GM08714 (cell line): ENCODE data around the gene NADK2.

ENCODE experiments used
- H3K4me3 ChIP-seq: fragments of 200-500 bp; sonication (Bioruptor generic); 2 replicates; pipeline ENCODE4 v1.5.1; 2014; ENCODE audit warnings: mild to moderate bottlenecking, low read length, inconsistent platforms
- ZNF274 ChIP-seq: IDR thresholded peaks from 2 replicates; pipeline ENCODE4 v1.6.1; 2012; ENCODE audit warnings: mild to moderate bottlenecking, low read depth, low read length

NADK2 gene

GRCh38 chr5:36238502-36239295, 3.0 kb downstream of the NADK2 start:
- no peak overlapping the region for H3K4me3 ChIP-seq
- no peak for TF ChIP-seq ZNF274

DNA sequence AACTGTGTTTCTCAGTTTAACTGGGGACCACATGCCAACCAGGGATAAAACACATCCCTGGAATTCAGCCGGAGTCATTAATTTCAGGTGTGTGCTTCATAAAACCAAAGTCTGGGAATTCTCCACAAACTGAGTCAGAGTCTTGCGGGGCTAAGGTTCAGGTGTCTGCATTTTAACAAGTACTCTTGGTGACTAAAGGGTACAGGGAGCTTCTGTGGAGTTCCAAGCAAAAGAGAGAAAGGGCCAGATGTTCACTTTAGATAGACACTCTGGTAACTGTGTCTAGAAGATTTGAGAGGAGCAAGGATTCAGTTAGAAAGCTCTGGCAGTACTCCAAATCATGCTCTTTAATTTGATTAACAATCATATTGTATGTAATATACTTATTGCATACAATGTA, 4.0 kb downstream of the NADK2 start:
- H3K4me3 ChIP-seq = no peak overlapping the region
- no peak for TF ChIP-seq ZNF274

- no peak overlapping the region for H3K4me3 ChIP-seq
- no peak for TF ChIP-seq ZNF274
Measured at GRCh38 chr5:36236801-36237200, 4.9 kb downstream of the NADK2 start.

GRCh38 chr5:36232533-36232932, 9.2 kb downstream of the NADK2 start:
- TF ChIP-seq ZNF274 = no peak
- no peak overlapping the region for H3K4me3 ChIP-seq

DNA sequence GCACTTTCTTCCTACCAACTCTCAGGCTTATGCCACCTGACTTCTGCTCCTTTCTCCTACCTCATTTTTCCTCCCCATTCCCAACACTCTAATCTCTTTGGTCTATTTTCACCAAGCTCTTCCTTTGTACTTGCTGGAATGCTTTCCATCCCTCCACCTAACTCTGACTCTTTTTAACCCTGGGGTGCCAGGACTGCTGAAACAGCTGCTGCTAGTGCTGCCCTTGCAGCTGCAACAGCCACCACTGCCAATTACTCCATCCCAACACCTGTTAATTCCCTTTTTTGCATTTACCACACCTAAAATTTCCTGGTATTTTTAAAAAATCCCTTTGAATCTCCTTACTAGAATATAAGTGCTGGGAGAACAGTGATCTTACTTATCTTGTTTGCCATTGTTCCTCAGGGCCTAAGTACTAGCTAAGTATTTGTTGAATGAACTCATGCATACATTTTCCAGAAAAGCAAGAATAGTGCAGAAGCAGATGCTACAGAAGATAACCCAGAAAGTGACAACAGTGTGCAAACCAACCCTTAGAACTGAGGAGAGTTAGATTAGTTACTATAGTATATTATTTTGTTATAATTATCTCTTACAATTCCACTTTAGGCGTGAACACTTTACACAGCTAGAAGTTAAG, 11.5 kb downstream of the NADK2 start:
- no peak for TF ChIP-seq ZNF274
- H3K4me3 ChIP-seq = no peak overlapping the region

DNA sequence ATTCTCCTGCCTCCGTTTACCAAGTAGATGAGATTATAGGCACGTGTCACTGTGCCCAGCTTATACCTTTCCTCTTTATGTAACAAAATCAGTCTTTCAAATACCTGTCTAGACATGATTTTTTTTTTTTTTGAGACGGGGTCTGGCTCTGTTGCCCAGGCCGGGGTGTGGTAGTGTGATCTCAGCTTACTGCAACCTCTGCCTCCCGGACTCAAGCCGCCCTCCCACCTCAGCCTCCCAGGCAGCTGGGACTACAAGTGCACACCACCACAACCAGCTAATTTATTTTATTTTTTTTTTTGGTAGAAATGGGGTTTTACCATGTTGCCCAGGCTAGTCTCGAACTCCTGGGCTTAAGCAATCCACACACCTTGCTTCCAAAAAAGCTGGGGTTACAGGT, 13.2 kb downstream of the NADK2 start:
- no peak for TF ChIP-seq ZNF274
- no peak overlapping the region for H3K4me3 ChIP-seq

- no peak overlapping the region for H3K4me3 ChIP-seq
- TF ChIP-seq ZNF274 = no peak
Measured at GRCh38 chr5:36227046-36227445, 14.7 kb downstream of the NADK2 start.

GRCh38 chr5:36222620-36223019, 19.1 kb downstream of the NADK2 start:
- no peak overlapping the region for H3K4me3 ChIP-seq
- no peak for TF ChIP-seq ZNF274

- no peak overlapping the region for H3K4me3 ChIP-seq
- TF ChIP-seq ZNF274 = no peak
Measured at GRCh38 chr5:36217988-36218387, 23.7 kb downstream of the NADK2 start.

- H3K4me3 ChIP-seq = no peak overlapping the region
- no peak for TF ChIP-seq ZNF274
Measured at GRCh38 chr5:36217567-36217966, 24.2 kb downstream of the NADK2 start.

DNA sequence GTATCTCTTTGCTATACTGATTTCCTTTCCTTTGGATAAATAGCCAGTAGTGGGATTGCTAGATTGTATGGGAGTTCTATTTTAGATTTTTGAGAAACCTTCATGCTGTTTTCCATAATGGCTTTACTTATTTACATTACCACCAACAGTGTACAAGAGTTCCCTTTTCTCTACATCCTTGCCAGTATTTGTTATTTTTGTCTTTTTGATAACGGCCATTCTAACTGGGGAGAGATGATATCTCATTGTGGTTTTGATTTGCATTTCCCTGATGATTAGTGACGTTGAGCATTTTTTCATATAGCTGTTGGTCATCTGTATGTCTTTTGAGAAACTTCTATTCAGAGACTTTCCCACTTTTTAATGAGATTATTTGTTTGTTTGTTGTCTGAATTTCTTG, 25.8 kb downstream of the NADK2 start:
- no peak overlapping the region for H3K4me3 ChIP-seq

DNA sequence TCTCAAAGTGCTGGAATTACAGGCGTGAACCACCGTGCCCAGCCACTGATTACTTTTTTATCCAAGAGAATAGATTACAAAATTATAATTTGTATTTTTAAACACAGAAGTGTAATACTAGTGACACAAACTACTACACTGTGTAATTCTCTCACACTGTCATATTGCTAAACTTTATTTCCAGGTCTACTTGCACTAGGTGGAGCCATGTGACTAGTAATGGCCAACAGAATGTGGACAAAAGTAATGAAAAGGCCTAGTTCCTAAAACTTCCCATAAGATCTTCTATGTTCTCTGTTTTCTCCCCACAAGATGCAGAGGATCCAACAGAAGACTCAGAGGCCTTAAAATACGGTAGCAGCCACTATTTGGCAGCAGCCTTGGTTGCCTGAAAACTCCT, 27.3 kb downstream of the NADK2 start:
- H3K4me3 ChIP-seq = no peak overlapping the region
- no peak for TF ChIP-seq ZNF274

More for the DNA sequence above, 25.8 kb downstream of the NADK2 start:
- no peak for TF ChIP-seq ZNF274

- no peak for TF ChIP-seq ZNF274
Measured at GRCh38 chr5:36209664-36210063, 32.1 kb downstream of the NADK2 start.

GRCh38 chr5:36208786-36209185, 32.9 kb downstream of the NADK2 start:
- TF ChIP-seq ZNF274 = no peak
- no peak overlapping the region for H3K4me3 ChIP-seq

More at GRCh38 chr5:36209664-36210063, 32.1 kb downstream of the NADK2 start:
- no peak overlapping the region for H3K4me3 ChIP-seq

DNA sequence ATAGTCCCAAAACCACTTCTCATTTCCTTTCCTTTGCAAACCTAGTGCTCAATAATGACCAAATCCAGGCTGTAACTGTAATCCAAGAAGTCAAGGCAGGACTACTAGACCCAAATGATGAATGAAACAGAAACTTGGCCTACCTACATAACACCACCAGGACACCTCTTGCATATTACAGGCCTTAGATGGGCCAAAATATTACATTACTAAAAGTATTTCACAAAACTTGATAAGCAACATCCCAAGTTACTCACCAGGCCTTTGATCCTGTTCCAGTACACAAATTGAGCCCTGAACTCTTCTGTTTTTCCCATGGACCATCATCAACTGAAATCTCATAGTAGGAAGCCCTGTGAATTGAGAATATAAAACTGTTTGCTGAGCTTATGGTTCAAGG, 34.8 kb downstream of the NADK2 start:
- TF ChIP-seq ZNF274 = no peak
- H3K4me3 ChIP-seq = no peak overlapping the region
